Fibroblast of the aortic adventitia (primary cell): ENCODE data around the gene HTR3B. TPM values are rescaled to one million over a fixed set of nuclear protein-coding genes. Genes with fewer than 3 reads are reported as not detected.
"Not testable (repeated sequence)": the region's sequence is repeated elsewhere in the genome, so short reads cannot be mapped to it uniquely, and the experiment has no call there.

ENCODE experiments used
- DNase-seq: peaks from one replicate; pipeline ENCODE4 v3.0.0-alpha.2; 2010; ENCODE audit warnings: low read depth
- H3K4me3 ChIP-seq: 2 replicates; pipeline ENCODE4 v1.5.1; 2011; ENCODE audit warnings: low read depth, mild to moderate bottlenecking, control low read depth, low read length, moderate library complexity
- total RNA-seq: library from RNA; depleted of rRNA; stranded (reverse); fragments of >200 nt; gene quantifications from 2 replicates; pipeline ENCODE4 v1.2.3, GENCODE V29; 2012; ENCODE audit warnings: low replicate concordance
- TF ChIP-seq, protein P1 (sequence below): IDR thresholded peaks from 2 replicates; pipeline ENCODE4 v1.5.1; 2011; ENCODE audit warnings: mild to moderate bottlenecking, low read length, control low read depth, inconsistent platforms; ENCODE audit not compliant: insufficient read depth

Gene HTR3B
- total RNA-seq, 1 donor, result not detected

DNA sequence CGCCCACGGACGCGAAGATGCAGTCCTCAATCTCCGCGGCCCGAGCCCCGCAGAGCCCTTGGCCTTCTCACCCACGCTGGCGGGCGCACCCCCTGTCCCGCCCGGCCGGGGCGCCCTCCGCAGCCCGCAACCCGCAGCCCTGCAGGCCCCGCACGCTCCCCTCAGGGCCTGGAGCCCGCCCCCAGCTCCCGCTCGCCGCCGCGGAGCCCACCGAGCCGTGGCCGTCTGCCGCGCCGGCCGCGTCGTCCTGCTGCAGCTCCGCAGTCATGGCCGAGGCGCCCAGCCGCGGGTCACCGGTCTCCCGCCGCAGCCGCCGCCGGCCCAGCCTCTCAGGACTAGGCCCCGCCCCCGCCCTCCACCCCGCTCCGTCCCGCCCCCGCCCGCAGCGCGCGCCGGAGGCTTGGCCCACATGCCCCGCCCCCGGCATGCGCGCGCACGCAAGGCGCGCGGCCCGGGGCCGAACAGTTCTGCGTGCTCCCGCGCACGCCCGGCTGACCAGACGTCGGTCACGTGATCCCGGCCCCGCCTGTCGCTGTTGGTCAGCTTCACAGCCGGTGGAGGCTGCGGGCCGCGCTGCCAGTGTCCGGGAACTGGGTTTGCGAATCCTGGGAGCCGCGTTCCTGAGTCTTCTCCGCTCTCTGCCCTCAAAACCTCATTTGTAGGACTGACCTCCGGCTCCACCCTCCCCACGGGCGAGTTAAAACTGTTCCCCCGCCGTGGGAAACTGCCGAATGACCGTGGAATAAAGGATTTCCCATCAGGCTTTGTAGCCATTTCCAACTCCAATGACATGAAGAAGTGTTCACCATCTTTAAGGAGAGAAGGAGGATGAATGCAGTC lies 29.1 kb upstream of the HTR3B start, which contains the start of gene USP28:
USP28 (minus strand) TSS at position 339 of the 840 bp plus-strand sequence; CDS start at position 268, 71 bp downstream.
- H3K4me3 ChIP-seq, result peak within 1 kb of the TSS; percentile 77
- TF ChIP-seq, protein P1, sequence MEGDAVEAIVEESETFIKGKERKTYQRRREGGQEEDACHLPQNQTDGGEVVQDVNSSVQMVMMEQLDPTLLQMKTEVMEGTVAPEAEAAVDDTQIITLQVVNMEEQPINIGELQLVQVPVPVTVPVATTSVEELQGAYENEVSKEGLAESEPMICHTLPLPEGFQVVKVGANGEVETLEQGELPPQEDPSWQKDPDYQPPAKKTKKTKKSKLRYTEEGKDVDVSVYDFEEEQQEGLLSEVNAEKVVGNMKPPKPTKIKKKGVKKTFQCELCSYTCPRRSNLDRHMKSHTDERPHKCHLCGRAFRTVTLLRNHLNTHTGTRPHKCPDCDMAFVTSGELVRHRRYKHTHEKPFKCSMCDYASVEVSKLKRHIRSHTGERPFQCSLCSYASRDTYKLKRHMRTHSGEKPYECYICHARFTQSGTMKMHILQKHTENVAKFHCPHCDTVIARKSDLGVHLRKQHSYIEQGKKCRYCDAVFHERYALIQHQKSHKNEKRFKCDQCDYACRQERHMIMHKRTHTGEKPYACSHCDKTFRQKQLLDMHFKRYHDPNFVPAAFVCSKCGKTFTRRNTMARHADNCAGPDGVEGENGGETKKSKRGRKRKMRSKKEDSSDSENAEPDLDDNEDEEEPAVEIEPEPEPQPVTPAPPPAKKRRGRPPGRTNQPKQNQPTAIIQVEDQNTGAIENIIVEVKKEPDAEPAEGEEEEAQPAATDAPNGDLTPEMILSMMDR, result peak; percentile 12
- peak; percentile 93 for DNase-seq

DNA sequence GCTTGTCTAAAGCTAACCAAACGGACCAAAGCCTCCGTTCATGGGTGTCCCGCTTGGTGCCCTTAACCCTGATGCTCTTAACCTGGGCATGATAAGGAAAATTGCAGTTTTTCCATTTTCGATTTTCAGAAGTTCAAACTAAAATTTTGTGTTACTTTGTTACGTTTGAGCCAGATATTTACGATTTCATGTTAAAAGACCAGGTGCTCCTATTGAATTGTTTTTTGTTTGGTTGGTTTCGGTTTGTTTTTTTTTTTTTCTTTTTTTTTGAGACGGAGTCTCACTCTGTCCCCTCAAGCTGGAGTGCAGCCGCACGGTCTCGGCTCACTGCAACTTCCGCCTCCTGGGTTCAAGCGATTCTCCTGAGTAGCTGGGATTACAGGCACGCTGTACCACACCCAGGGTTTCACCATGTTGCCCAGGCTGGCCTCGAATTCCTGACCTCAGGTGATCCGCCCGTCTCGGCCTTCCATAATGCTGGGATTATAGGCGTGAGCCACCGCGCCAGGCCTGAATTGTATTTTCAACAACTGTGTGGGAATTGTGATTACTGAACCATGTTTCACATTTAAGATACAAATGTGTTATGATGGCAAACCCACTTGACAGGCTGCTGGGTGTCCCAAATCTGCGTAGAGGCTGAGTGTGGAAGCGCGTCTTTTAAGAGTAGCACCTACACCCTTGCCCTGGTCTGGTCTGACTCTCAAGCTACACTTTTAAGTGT lies 28.4 kb upstream of the HTR3B start:
- no peak for DNase-seq
- H3K4me3 ChIP-seq, result peak overlapping the region; percentile 71
- TF ChIP-seq, protein P1, result no peak

DNA sequence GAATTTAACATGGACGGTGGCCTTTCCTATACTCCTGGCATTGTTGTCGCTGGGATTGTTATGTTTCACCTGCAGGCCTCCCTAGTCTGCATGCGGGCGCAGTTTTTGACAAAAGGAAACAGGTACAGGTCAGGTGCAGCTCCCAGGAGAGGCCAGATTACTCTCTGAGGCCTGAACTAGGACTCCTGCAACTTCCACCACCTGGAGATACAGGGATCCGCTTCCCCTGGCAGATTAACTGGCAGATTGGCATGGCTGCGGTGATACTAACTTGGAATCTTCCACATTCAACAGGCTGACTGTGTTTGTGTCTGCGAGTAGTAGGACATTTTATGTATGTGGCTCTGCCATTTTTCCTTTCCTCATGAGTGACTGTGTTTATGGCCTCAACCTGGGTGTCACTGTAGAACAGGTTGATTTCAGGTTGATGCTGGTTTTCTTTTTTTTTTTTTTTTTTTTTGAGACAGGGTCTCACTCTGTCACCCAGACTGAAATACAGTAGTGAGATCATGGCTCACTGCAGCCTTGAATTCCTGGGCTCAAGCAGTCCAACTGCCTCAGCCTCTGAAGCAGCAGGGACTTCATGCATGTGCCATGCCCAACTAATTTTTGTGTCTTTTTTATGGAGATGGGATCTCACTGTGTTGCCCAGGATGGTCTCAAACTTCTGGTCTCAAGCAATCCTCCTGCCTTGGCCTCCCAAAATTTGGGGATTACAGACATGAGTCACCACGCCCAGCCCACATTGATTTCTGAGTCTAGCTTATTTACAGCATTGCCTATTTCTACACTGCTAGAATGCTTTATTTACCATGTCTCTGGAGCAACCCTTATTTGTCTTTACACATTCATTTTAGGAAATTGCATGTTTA lies 27.6 kb upstream of the HTR3B start:
- no peak overlapping the region for H3K4me3 ChIP-seq
- TF ChIP-seq, protein P1, result no peak
- no peak for DNase-seq

DNA sequence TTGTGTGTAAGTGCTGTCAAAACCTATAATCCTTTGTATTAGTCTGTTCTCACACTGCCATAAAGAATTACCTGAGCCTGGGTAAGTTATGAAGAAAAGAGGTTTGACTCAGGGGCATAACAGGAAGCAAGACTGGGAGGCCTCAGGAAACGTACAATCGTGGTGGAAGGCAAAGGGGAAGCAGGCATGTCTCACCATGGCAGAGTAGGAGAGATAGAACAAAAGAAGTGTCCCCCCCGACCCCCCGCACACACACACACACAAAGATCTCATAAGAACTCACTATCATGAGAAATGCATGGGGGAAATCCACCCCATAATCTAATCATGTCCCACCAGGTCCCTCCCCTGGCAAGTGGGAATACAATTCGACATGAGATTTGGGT lies 26.9 kb upstream of the HTR3B start:
- no peak overlapping the region for H3K4me3 ChIP-seq

DNA sequence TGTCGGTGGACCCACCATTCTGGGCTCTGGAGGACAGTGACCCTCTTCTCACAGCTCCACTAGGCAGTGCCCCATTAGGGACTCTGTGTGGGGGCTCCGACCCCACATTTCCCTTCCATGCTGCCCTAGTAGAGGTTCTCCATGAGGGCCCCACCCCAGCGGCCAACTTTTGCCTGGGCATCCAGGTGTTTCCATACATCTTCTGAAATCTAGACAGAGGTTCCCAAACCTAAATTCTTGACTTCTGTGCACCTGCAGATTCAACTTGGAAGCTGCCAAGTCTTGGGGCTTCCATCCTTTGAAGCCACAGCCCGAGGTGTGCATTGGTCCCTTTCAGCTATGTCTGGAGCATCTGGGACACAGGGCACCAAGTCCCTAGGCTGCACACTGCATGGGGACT lies 25.1 kb upstream of the HTR3B start:
- DNase-seq, H3K4me3 ChIP-seq: not testable (repeated sequence)

More for the DNA sequence above, 26.9 kb upstream of the HTR3B start:
- TF ChIP-seq, protein P1, result no peak
- DNase-seq, result no peak

DNA sequence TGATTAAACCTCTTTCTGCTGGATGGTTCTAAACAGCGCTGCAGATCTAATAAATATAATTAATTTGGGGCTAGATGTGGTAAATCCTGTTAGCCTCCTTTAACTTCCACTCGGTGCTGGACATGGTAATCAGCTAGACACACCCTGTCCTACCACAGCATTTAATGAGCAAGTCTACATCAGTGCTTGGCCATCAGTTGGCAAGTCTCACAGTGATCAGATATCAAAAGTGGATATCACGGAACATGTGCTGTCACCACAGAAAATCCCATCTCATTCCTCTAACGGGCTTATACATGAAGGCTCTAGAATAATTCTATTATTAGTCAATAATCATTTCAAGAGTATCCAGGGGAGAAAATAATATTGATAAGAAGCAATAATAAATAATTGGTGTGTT lies 23.6 kb upstream of the HTR3B start:
- DNase-seq, result no peak
- H3K4me3 ChIP-seq, result no peak overlapping the region
- TF ChIP-seq, protein P1, result no peak

DNA sequence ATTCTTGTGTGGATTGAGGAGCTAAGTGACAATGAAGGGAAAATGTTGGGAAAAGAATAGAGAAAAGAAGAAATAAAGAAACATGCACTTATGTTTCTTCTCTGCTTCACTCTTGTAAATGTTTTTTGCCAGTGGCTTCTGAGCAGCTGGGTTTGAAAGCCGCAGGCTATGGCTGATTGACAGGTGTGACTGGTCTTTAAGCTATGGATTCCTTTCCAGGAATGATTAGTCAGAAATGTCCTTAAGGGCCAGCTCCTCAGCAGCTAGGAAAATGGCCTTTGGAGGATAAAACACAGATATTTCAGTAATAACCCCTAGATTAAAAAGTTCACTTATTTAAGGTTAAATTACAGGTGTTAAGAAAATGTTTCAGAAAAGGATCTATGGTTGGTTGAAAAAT lies 22.7 kb upstream of the HTR3B start:
- TF ChIP-seq, protein P1, result no peak
- no peak for DNase-seq

More for the DNA sequence above, 22.7 kb upstream of the HTR3B start:
- no peak overlapping the region for H3K4me3 ChIP-seq
